Measurements from ENCODE around the gene PLA2G6.

GRCh38 chr22:38126928-38127668 is 54.5 kb downstream of the PLA2G6 start:
- TF ChIP-seq HOXA7 (CRISPR knock-in tag; IDR thresholded peaks at IDR 0.05), result no peak
- TF ChIP-seq, protein P1, sequence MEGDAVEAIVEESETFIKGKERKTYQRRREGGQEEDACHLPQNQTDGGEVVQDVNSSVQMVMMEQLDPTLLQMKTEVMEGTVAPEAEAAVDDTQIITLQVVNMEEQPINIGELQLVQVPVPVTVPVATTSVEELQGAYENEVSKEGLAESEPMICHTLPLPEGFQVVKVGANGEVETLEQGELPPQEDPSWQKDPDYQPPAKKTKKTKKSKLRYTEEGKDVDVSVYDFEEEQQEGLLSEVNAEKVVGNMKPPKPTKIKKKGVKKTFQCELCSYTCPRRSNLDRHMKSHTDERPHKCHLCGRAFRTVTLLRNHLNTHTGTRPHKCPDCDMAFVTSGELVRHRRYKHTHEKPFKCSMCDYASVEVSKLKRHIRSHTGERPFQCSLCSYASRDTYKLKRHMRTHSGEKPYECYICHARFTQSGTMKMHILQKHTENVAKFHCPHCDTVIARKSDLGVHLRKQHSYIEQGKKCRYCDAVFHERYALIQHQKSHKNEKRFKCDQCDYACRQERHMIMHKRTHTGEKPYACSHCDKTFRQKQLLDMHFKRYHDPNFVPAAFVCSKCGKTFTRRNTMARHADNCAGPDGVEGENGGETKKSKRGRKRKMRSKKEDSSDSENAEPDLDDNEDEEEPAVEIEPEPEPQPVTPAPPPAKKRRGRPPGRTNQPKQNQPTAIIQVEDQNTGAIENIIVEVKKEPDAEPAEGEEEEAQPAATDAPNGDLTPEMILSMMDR (IDR thresholded peaks at IDR 0.05), result no peak
- TF ChIP-seq, protein P2, sequence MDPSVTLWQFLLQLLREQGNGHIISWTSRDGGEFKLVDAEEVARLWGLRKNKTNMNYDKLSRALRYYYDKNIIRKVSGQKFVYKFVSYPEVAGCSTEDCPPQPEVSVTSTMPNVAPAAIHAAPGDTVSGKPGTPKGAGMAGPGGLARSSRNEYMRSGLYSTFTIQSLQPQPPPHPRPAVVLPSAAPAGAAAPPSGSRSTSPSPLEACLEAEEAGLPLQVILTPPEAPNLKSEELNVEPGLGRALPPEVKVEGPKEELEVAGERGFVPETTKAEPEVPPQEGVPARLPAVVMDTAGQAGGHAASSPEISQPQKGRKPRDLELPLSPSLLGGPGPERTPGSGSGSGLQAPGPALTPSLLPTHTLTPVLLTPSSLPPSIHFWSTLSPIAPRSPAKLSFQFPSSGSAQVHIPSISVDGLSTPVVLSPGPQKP (IDR thresholded peaks at IDR 0.05; ENCODE audit: low read depth, low read length), result no peak
- no peak for TF ChIP-seq HDAC2 (IDR thresholded peaks at IDR 0.05)
- TF ChIP-seq NR3C1 (IDR thresholded peaks at IDR 0.05), result no peak
